Neural progenitor cell (in vitro differentiated cells): ENCODE data around the gene ENPP6. TPM values are rescaled to one million over a fixed set of nuclear protein-coding genes. Genes with fewer than 3 reads are reported as not detected.

Experiments used
- DNase-seq: peaks from one replicate; pipeline ENCODE4 v3.0.0-alpha.2; 2016; ENCODE audit warnings: low spot score
- H2AFZ ChIP-seq: fragments of 200-600 bp; sonication (generic); replicated peaks from 2 replicates; pipeline ENCODE4 v1.6.1; 2016; ENCODE audit warnings: antibody characterized with exemption
- H3F3A ChIP-seq: fragments of 200-600 bp; sonication (generic); 2 replicates; pipeline ENCODE4 v1.6.1; 2016; ENCODE audit warnings: antibody characterized with exemption, low read depth
- H3K27ac ChIP-seq: fragments of 200-600 bp; sonication (generic); 2 replicates; pipeline ENCODE4 v1.5.1; 2016; ENCODE audit warnings: mild to moderate bottlenecking
- H3K27me3 ChIP-seq: fragments of 200-600 bp; sonication (generic); 2 replicates; pipeline ENCODE4 v1.6.1; 2016; ENCODE audit warnings: mild to moderate bottlenecking, moderate library complexity
- H3K36me3 ChIP-seq: fragments of 200-600 bp; sonication (generic); 2 replicates; pipeline ENCODE4 v1.5.1; 2016
- H3K4me1 ChIP-seq: fragments of 200-600 bp; sonication (generic); 2 replicates; pipeline ENCODE4 v1.6.1; 2016; ENCODE audit warnings: mixed run types
- H3K4me2 ChIP-seq: fragments of 200-600 bp; sonication (generic); 2 replicates; pipeline ENCODE4 v1.6.1; 2016
- H3K4me3 ChIP-seq: fragments of 200-600 bp; sonication (generic); 2 replicates; pipeline ENCODE4 v1.5.1; 2016
- H3K79me2 ChIP-seq: fragments of 200-600 bp; sonication (generic); 2 replicates; pipeline ENCODE4 v1.6.1; 2016; ENCODE audit warnings: low read depth
- H3K9ac ChIP-seq: fragments of 200-600 bp; sonication (generic); 2 replicates; pipeline ENCODE4 v1.6.1; 2016
- H3K9me3 ChIP-seq: fragments of 200-600 bp; sonication (generic); 2 replicates; pipeline ENCODE4 v1.5.1; 2016; ENCODE audit warnings: low read depth
- H4K20me1 ChIP-seq: fragments of 200-600 bp; sonication (generic); 2 replicates; pipeline ENCODE4 v1.6.1; 2016; ENCODE audit warnings: low read depth
- H3K27ac Mint-ChIP-seq: 3 replicates; pipeline ENCODE4 v1.8.0; 2021; ENCODE audit warnings: mixed read lengths
- H3K27me3 Mint-ChIP-seq: 2 replicates; pipeline ENCODE4 v1.8.0; 2022; ENCODE audit warnings: low read depth, mild to moderate bottlenecking, inconsistent platforms, moderate library complexity, mixed read lengths; ENCODE audit not compliant: insufficient read depth
- H3K36me3 Mint-ChIP-seq: 3 replicates; pipeline ENCODE4 v1.8.0; 2021; ENCODE audit warnings: mixed read lengths
- H3K4me1 Mint-ChIP-seq: 3 replicates; pipeline ENCODE4 v1.8.0; 2021; ENCODE audit warnings: mixed read lengths
- H3K4me3 Mint-ChIP-seq: 3 replicates; pipeline ENCODE4 v1.8.0; 2021; ENCODE audit warnings: mild to moderate bottlenecking, moderate library complexity, mixed read lengths
- H3K9me3 Mint-ChIP-seq: 3 replicates; pipeline ENCODE4 v1.8.0; 2020; ENCODE audit warnings: mixed read lengths
- CTCF ChIP-seq: fragments of 200-600 bp; sonication (generic); IDR thresholded peaks from 2 replicates; pipeline ENCODE4 v1.5.1; 2017; ENCODE audit warnings: antibody characterized with exemption, mild to moderate bottlenecking
- EZH2 ChIP-seq: fragments of 200-600 bp; sonication (generic); IDR thresholded peaks from 2 replicates; pipeline ENCODE4 v1.6.1; 2017; ENCODE audit warnings: antibody characterized with exemption, mild to moderate bottlenecking, moderate library complexity
- EZH2phosphoT487 ChIP-seq: fragments of 200-600 bp; sonication (generic); IDR thresholded peaks from 2 replicates; pipeline ENCODE4 v1.6.1; 2017; ENCODE audit warnings: antibody characterized with exemption
- total RNA-seq: library from RNA; depleted of rRNA; stranded (reverse); fragments of >200 nt; gene quantifications from 2 replicates; pipeline ENCODE4 v1.2.3, GENCODE V29; 2015; ENCODE audit warnings: low replicate concordance

ENPP6 gene
- total RNA-seq, 1 donor from 2014 or later: not detected

- Histone ChIP-seq H3K9me3 (no peaks in the 10 kb centered on the region), H3K4me2 (no peak overlapping the region), H3F3A (no peaks in the 10 kb centered on the region), H3K27me3 (no peaks in the 10 kb centered on the region), H3K36me3 (no peaks in the 10 kb centered on the region), H4K20me1 (no peaks in the 10 kb centered on the region), H3K27ac (no peak overlapping the region), H3K4me1 (no peaks in the 10 kb centered on the region), H3K4me3 (no peak overlapping the region), H3K9ac (no peak overlapping the region), H3K79me2 (no peaks in the 10 kb centered on the region), H2AFZ (no peak overlapping the region)
- no peaks in the 10 kb centered on the region for H3K36me3 Mint-ChIP-seq
- TF ChIP-seq CTCF (no peak), EZH2phosphoT487 (no peak), EZH2 (no peak)
- no peaks in the 10 kb centered on the region for H3K27me3 Mint-ChIP-seq
- H3K4me1 Mint-ChIP-seq: no peaks in the 10 kb centered on the region
- H3K4me3 Mint-ChIP-seq: no peak overlapping the region
- no peak overlapping the region for H3K27ac Mint-ChIP-seq
- DNase-seq: no peak
- H3K9me3 Mint-ChIP-seq: peaks cover 4% of the 10 kb centered on the region
Measured at GRCh38 chr4:184248216-184248615, 30.5 kb upstream of the ENPP6 start.

- H3K27me3 Mint-ChIP-seq: no peaks in the 10 kb centered on the region
- H3K27ac Mint-ChIP-seq: no peak overlapping the region
- Histone ChIP-seq H3K4me1 (no peaks in the 10 kb centered on the region), H3K79me2 (no peaks in the 10 kb centered on the region), H3K4me2 (no peak overlapping the region), H3K27ac (no peak overlapping the region), H3K9ac (no peak overlapping the region), H3K4me3 (no peak overlapping the region), H4K20me1 (no peaks in the 10 kb centered on the region), H3K9me3 (no peaks in the 10 kb centered on the region), H3F3A (no peaks in the 10 kb centered on the region), H2AFZ (no peak overlapping the region), H3K27me3 (no peaks in the 10 kb centered on the region), H3K36me3 (no peaks in the 10 kb centered on the region)
- TF ChIP-seq EZH2: no peak
- TF ChIP-seq CTCF: no peak
- no peak for TF ChIP-seq EZH2phosphoT487
- H3K4me3 Mint-ChIP-seq: no peak overlapping the region
- H3K9me3 Mint-ChIP-seq: peaks cover 4% of the 10 kb centered on the region
- DNase-seq: no peak
- no peaks in the 10 kb centered on the region for H3K4me1 Mint-ChIP-seq
- H3K36me3 Mint-ChIP-seq: no peaks in the 10 kb centered on the region
Measured at GRCh38 chr4:184247421-184247820, 29.7 kb upstream of the ENPP6 start.

- no peak overlapping the region for H3K9ac ChIP-seq
- TF ChIP-seq EZH2 (no peak), CTCF (no peak), EZH2phosphoT487 (no peak)
- H3K4me1 ChIP-seq: no peaks in the 10 kb centered on the region
- no peak overlapping the region for H2AFZ ChIP-seq
- peaks cover 4% of the 10 kb centered on the region for H3K9me3 Mint-ChIP-seq
- no peaks in the 10 kb centered on the region for H3K4me1 Mint-ChIP-seq
- H3K4me3 Mint-ChIP-seq: no peak overlapping the region
- H3K27me3 Mint-ChIP-seq: no peaks in the 10 kb centered on the region
- no peak overlapping the region for H3K27ac Mint-ChIP-seq
- no peak overlapping the region for H3K4me2 ChIP-seq
- H3K36me3 ChIP-seq: no peaks in the 10 kb centered on the region
- no peak for DNase-seq
- H3K36me3 Mint-ChIP-seq: no peaks in the 10 kb centered on the region
- no peaks in the 10 kb centered on the region for H3K9me3 ChIP-seq
- H4K20me1 ChIP-seq: no peaks in the 10 kb centered on the region
- no peaks in the 10 kb centered on the region for H3K27me3 ChIP-seq
- no peak overlapping the region for H3K4me3 ChIP-seq
- no peaks in the 10 kb centered on the region for H3F3A ChIP-seq
- H3K79me2 ChIP-seq: no peaks in the 10 kb centered on the region
- H3K27ac ChIP-seq: no peak overlapping the region
Measured at GRCh38 chr4:184246426-184246825, 28.8 kb upstream of the ENPP6 start.
